HL-60/S4 treated with phorbol 12-myristate 13-acetate at 8.2 ng/mL for 4 days and 3 days (cell line): Measurements from ENCODE around the gene CHRNA7.

Experiments
- in situ Hi-C: fragments of 300-500 bp; cut with MboI; formaldehyde crosslinking; loops from 2 replicates; pipeline ENCODE4 v1.15.0; 2022; ENCODE audit warnings: low sequenced_read_pairs

CHRNA7 gene

DNA sequence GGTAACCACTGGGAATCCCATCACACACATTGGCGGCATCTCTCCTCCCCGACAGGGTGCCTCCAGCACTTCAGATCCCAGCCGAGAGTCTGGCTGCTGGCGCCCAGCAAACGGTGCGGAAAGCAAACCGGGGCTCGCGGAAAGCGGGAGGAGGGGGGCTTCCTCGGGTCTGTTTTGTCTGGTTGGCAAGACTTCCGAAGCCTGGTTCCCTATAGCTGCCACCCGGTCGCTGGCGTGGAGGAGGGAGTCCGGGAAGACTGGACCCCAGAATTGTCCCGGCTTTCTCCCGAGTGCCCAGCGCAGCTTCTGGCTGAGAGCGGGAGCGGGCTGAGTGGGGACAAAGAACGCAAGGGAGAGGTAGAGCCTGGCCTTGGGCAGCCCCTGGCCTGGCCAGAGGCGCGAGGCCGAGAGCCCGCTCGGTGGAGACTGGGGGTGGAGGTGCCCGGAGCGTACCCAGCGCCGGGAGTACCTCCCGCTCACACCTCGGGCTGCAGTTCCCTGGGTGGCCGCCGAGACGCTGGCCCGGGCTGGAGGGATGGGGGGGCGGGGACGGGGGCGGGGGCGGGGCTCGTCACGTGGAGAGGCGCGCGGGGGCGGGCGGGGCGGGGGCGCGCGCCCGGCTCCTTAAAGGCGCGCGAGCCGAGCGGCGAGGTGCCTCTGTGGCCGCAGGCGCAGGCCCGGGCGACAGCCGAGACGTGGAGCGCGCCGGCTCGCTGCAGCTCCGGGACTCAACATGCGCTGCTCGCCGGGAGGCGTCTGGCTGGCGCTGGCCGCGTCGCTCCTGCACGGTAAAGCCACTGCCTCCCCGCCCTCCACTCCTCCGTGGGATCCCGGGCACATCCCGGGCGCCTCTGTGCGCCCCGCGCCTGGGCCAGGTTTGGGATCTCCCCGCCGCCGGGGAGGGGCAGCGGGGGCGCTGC is at the start of gene CHRNA7:
CHRNA7 (plus strand) TSS at position 654 of the 920 bp plus-strand sequence; CDS start at position 734, 80 bp downstream.
- in situ Hi-C loops: no loop called here

DNA sequence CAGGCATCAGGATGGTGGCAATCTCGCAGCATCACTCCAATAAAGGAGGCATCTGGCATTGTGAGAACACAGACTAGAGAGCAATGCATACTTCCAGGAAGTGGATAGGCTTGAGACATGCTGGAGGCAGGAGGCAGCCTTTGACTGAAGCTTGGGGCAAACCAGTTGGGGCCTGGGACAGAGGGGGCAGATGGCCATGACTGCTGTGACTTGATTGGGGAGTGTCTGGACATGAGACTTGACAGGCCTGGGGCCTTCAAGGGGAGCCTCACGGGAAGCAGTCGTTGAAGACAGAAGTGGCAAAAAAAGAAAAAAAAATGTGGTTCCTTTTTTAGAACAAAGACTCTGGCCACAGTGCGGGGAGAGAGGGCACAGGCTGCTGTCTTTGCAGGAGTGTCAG is 44.7 kb upstream of the CHRNA7 start:
- in situ Hi-C loops: no loop called here

DNA sequence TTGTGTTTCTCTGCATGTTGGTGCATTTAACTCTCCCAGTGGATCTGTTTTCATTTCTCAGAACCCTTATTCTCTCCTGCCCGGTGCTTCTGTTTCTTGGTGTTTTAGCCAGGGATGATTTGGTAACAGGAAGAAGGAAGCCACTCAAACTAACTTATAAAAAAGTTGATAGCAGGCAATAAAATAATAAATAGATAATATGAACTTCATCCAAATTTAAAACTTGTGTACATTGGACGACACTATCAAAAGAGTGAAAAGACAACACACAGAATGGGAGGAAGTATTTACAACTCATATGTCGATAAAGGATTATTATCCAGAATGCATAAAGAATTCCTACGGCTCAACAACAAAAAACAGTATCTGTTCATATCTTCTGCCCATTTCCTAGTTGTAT is 37.3 kb upstream of the CHRNA7 start:
- in situ Hi-C loops: no loop called here

DNA sequence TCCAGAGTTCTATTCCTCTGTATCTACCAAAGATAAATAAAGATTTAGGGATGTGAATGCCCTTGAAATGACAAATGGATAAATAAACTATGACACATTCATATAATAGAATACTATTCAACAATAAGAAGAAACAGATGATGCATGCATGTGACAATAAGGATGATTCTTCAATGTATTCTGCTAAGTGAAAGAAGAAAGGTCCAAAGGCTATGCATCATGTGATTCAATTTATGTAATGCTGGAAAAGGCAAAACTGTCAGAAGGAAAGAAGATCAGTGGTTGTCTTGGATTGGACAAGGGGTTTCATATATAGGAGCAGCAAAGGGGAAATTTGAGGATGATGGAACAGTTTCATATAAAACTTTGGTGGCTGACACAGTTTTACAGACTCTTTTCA is 32.6 kb upstream of the CHRNA7 start:
- in situ Hi-C loops: no loop called here

DNA sequence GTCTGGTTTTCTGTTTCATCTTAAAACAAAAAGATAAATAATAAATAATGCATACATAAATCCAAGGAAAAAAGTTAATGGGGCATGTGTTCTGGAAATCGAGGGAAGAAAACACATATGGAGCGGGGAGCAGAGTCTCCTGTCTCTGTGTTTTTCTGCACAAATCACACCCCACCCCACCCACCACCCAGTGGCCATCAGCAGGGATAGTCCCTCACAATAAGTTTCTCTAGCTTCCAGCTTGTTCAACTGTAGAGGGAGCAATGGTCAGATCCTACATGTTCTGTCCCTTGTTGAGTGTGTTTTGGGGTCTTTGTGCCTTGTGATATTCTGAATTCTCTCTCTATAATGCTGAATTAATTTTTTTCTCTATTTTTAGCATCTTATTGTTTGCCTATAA is 26.8 kb upstream of the CHRNA7 start:
- in situ Hi-C loops: no loop called here

DNA sequence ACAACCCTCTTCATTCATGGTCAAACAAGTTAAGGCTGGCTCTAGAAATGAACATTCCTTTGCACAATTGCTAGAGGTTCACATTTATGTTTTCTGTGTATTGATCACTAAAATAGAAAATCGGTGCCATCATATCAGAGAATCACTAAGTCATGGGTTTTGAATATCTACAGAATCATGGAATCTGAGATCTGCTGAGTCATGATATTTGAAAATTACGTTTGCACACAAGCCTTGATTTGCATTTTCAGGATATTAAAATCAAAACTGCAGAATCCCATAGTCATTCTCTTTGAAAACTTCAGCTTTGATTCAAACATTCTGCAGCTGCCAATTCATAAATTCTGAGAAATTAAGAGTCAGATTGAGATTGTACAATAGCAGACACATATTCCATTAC is 26.1 kb upstream of the CHRNA7 start:
- in situ Hi-C loops: no loop called here

DNA sequence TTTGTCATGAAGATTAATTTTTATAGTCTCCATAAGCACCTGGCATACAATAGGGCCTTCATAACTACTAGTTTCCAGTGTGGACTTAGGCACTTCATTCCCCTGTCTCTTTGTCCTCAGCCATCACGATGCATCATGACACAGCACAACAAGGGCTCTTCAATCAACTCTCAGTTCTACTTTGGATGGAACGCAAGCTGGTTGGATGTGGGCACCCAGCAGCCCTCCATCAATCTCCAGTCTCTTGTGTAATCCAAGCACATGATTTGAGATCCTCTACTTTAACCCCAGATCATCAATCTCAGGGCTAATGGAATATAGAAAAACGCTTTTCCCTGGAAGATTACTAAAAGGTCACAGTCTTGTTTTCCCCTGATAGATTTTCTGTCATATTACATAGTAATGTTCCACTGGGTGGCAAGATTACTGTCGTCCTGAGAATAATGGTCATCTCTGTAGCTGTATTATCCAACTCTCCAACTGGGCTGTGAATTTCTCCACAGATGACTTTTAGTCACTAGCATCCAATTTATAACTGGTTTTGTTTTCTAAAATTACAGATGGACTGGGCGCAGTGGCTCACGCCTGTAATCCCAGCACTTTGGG is 22.9 kb upstream of the CHRNA7 start:
- in situ Hi-C loops: no loop called here

DNA sequence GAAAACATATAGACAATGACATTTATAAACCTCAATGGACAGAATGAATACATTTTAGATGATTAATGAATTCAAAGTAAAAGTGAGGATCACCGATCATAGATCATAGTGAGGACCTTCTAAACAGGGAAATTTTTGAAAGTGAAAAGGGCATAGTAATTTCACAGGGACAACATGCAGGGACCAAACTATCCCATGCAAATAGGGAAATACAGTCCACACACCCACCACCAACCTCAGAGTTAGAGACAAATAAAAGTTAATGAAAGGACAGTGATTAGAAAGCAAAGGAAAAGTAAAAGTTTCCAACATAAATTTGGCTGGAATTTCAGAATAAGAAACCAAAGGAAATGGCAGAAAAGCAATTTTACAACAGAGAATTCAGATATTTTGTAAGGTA is 15.4 kb upstream of the CHRNA7 start:
- in situ Hi-C loops: no loop called here

DNA sequence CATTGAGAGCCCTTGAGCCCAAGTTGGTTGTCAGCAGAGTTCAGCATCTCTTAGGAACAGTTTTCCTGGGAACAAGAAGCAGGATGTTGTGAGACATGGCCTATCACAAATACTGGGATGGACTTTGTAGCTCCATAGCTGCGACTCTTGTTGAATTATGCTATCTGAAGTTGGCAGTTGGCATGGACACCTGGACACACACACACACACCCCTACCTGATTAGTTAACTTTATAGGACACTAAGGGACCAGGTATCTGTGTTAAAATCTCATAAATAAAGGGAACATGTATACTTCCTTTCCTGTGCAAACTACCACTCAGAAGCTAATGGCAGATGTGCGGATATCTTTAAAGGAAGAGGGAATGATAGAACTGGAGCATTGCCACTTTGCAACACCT is 10.2 kb upstream of the CHRNA7 start:
- in situ Hi-C loops: no loop called here

DNA sequence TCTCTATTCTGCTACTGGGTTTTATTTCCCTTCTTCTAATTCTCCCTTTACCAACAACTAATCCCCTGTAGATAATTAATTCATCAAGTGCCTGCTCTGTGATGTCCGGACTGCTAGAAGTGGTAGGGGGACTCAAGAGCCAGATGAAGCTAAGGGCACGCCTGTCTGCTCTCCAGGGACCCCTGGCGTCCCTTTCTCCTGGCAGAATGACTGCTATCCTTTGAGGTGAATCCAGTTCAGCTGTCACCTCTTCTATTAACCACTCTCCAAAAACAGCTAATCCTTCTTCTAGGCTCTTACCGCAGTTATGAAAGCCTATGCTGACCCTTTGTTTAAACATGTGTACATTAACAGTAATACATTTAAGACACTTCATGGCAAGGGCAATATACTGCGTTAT is 1.4 kb upstream of the CHRNA7 start:
- in situ Hi-C loops: no loop called here

DNA sequence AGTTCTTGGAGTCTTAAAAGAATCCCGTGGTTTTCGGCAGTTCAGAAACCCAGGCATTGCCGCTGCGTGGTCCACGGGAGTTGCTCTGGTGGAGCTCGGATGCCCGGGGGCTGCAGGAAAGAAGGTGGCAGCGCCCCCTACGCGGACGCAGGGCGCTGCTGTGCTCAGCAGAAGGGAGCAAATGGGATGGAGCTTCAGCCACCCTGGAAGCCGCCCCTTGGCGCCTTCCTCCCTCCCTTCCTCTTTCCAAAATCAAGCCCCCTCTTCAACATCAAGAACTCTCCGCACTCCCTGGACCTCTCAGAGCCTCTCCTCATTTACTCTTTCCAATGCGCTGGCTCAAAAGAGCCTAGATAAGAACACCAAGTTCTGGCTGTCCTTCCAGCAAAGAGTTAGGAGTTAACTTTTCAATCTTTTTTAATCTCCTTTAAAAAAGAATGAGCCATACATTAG is 880 bp upstream of the CHRNA7 start:
- in situ Hi-C loops: no loop called here

DNA sequence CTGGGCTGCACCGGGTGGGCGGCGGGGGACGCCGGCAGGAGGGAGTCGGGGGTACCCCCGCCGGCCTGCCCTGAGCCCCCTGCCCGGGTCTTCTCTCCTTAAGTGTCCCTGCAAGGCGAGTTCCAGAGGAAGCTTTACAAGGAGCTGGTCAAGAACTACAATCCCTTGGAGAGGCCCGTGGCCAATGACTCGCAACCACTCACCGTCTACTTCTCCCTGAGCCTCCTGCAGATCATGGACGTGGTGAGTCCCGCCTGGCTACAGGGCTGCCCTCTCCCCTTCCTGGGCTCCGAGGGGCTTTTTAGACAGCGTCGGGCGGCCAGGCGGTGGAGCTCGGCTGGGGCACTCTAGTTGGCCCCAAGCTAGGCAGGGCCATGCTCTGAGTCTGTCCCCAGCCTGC is 480 bp downstream of the CHRNA7 start:
- in situ Hi-C loops: no loop called here

DNA sequence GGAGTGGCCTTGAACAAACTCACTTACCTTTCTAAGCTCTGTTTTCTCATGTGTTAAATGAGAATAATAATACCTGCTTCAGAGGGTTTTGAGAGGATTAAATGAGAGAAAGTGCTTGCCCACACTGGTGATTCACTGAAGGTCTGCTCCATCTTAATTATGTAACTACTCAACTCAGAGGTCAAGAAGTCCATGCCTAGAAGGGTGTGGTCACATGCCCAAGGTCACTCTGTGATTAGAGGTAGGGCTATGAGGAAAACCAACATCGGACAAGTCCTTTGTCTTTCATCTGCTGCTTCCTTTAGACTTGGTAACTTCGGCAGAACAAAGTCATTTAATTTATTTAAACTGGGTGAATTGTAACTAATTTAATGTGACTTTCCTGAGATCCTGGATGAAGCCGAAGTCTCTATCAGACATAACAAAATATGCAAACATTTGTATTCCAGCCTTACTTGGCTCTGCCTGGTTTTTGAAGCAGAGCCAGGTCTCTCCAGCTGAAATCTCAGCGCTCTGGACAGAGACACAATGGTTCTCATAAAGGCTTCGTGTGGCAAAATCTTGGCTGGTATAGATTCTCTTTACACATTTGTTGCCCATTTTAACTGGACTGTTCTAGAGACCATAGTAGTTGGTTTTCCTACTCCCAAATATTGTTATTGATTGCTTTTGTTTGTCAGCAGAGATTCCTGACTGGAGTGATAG is 3.0 kb downstream of the CHRNA7 start:
- in situ Hi-C loops: no loop called here

DNA sequence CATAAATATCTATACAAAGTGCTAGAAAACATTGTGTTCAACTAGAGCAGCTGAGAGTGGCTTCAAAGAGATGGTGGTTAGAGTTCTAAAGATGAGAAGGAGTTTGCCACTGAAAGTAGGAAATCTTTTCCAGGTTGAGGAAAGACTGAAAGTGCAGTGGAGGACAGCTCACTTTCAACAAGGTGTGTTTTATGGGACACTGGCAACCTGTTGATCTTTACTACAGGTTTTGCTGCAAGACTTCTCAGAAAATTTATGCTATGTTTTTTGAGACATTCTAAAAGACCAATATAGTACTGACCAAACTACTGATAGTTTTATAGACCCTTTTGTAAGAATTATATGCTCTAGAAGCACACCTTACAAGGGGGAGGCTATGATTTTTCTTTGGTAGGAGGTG is 3.8 kb downstream of the CHRNA7 start:
- in situ Hi-C loops: no loop called here

DNA sequence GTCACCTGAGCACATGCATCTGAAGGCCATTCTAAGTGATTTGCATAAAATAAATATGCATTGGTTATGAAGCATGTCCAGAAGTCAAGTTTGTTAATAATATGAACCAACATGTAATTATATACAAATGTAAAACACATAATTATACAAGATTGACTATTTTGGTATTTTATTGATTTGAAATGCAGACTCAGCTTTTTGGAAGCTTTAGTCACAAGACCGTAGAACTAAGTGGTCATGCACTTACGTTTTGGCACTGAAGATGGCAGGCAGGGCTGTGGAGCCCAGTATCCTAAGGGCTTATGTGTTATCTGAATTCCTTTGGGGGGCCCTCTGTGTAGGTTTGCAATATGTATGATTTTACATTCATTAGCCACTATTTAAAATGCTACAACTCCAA is 5.0 kb downstream of the CHRNA7 start:
- in situ Hi-C loops: no loop called here

DNA sequence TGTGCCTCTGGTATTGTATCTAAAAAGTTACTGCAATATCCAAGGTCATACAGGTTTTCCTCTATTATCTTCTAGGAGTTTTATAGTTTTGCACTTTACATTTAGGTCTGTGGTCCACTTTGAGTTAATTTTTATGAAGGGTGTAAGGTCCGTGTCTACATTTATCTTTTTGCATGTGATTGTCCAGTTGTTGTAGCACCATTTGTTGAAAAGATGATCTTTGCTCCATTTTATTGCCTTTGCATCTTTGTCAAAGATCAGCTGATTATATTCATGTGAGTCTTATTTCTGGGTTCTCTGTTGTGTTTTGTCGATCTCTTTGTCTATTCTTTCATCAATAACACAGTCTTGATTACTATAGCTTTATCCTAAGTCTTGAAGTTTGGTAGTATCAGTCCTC is 6.7 kb downstream of the CHRNA7 start:
- in situ Hi-C loops: no loop called here

DNA sequence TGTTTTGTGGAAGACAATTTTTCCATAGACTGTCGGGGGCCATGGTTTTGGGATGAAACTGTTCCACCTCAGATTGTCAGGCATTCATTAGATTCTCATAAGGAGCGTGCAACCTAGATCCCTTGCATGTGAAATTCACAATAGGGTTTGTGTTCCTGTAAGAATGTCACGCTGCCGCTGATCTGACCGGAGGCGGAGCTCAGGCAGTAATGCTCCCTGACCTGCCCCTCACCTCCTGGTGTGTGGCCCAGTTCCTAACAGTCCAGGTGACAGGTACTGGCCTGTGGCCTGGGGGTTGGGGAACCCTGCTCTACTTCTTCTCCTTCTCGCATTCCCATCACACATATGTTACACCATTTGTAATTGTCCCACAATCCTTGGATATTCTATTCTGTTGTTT is 11.0 kb downstream of the CHRNA7 start:
- in situ Hi-C loops: no loop called here

DNA sequence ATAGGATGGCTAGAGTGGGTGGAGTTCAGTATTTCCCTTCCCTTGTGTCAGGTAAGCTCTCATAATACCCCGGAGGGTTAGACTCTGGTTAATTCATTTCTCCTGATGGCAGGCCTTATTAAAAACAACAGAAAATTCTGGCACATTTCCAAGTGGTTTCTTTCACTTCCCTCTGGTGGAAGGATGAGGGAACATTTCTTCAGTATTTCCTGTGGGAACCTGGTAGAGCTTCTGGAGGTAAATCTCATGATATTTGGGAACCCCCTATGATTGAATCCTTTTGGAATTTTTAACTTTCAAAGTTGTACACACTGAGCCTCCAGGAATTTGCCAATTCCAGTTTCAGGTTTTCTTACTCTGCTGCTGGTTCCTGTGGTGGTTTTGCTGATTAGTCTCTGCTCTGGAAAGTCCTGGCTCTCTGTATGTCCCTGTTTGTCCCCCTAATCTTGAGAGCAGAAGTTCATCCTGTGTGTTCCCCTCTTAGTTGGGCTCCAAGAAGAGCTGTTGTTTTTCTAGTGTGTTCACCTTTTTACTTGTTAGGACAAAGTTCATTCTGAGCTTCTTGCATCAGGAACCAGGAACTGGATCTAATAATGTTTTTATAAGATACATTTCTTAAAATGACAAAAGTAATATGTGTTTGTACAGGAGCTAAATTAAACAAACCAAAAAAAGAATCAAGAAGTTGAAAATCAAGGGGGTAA is 12.1 kb downstream of the CHRNA7 start:
- in situ Hi-C loops: no loop called here

DNA sequence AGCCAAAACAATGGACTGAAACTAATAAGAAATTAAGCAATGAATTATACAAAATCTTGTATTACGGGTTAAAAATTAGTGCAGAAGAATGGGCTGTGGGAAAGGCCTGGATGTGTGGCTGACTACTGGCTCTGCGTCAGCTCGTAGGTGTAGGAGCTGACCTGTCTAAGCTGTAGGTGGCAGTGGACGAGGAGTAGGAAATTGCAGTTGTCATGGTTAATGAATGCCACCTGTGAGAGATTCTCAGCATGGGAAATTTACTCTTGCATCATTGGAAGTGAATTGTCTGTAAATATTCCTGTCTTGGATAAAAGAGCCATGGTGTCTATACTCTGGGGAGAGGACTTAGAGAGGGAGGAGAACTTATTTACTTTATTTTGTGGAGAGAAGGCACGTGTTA is 23.4 kb downstream of the CHRNA7 start:
- in situ Hi-C loops: no loop called here

DNA sequence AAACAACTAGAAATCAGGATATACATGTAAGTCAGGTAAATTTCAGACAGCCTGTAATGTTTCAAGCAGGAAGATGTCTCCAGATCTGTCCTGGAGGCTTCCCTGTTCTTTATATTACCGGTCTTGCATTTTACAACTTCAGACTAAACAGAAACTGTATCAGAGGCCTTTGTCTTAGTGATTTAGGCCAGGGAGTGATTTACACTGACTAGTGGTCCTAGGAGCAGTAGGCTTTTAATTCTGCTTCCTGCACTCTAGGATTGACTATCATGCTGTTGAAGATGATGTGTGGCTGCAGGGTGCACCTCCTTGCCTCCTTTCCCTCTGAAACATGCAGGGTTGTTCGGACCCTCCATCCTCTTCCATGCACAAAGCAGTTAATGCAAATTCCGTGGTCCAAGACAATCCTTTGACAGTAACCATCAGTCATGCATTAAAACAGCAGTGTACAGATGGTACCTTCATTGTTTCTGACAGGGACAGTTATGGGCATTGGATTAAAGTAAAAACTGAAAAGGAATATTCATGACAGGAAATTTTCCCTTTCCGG is 27.6 kb downstream of the CHRNA7 start:
- in situ Hi-C loops: no loop called here

DNA sequence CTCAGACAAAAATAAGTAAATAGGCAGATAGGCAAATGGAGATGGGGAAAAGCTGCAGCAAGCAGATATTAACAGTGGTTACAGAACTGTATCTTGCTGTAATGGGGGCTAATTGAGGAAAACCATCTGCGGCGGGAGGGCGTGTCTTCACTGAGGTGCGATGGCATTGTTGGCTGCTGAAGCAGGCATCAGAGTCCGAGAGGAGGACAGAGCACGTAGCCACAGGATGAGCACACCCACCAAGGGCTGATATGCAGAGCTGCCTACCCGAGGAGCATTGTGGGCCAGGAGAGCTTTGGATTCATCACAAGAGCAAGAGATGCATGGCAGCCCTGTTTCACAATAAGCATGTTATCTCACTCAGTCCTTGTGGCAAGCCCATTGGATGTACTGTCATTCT is 30.4 kb downstream of the CHRNA7 start:
- in situ Hi-C loops: no loop called here
